ENCODE results near the gene HPD.

DNA sequence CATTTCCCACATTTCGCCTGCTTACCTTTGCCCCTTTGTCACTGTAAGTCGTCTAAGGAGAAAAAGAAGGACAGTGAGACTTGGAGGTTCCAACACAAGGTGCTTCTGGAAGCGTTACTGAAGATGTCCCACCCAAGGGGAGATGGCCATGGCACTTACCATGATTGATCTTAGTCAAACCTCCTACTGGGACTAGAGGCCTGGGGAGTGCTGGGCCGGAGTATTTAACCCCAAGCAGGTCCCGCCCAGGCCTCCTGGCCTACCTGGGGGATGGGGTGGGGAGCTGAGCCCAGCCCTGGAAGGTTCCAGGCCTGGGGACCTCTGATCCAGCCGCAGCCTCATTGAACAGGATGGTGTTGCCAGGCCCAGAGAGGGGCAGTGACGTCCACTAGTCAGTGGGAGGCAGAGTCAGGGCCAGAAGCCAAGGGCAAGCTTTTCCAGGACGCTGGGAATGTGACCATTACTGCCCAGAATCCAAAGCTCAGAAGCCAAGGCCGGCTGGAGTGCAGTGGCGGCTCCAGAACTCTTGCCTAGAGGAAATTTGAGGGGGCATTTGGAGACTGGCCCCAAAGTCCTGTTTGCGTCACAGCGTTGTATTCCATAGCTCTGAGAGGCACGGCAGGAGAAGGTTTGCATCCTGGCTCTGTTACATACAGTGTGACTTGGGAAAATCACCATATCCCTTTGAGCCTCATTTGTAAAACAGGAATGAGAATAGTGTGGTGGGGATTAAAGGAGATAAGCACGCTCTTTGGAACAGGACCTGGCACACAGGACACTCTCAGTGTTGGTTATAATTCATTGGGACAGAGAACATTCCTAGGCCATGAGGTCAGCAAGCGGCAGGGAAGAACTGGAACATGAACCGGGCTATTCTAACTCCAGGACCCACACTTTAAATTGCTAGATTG, at the start of gene HPD:
- peak in 1 of 3 donors; percentile 26 for TF ChIP-seq POLR2A (IDR thresholded peaks at IDR 0.05)
- TF ChIP-seq, protein P1, sequence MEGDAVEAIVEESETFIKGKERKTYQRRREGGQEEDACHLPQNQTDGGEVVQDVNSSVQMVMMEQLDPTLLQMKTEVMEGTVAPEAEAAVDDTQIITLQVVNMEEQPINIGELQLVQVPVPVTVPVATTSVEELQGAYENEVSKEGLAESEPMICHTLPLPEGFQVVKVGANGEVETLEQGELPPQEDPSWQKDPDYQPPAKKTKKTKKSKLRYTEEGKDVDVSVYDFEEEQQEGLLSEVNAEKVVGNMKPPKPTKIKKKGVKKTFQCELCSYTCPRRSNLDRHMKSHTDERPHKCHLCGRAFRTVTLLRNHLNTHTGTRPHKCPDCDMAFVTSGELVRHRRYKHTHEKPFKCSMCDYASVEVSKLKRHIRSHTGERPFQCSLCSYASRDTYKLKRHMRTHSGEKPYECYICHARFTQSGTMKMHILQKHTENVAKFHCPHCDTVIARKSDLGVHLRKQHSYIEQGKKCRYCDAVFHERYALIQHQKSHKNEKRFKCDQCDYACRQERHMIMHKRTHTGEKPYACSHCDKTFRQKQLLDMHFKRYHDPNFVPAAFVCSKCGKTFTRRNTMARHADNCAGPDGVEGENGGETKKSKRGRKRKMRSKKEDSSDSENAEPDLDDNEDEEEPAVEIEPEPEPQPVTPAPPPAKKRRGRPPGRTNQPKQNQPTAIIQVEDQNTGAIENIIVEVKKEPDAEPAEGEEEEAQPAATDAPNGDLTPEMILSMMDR (IDR thresholded peaks at IDR 0.05), result peak in 1 of 7 experiments; percentile 1

Data from body of pancreas (tissue), 4 donors.